ENCODE results near the gene LINS1. TPM values are rescaled to one million over a fixed set of nuclear protein-coding genes. Genes with fewer than 3 reads are reported as not detected.

Gene LINS1
- total and polyA plus RNA-seq, 4 donors, result 7.1 to 19.2 (median 12.1) TPM

GRCh38 chr15:100638177-100638730, 36.3 kb upstream of the LINS1 start:
- Histone ChIP-seq H3K27me3 (ENCODE audit: control insufficient read depth in 1 of 2, insufficient read depth in 2 of 2, low read length in 1 of 2) (no peaks in the 10 kb centered on the region), H3K9me3 (ENCODE audit: control insufficient read depth, low read length) (no peaks in the 10 kb centered on the region), H3K36me3 (ENCODE audit: control insufficient read depth in 1 of 2, insufficient read depth in 2 of 2, low read length in 1 of 2) (no peaks in the 10 kb centered on the region), H3K4me3 (ENCODE audit: low read length in 2 of 2) (no peak overlapping the region), H3K27ac (ENCODE audit: low read depth in 1 of 2, low read length in 2 of 2) (no peak overlapping the region), H3K4me1 (ENCODE audit: control insufficient read depth in 1 of 2, insufficient read depth in 2 of 2, low read length in 2 of 2) (no peaks in the 10 kb centered on the region)
- DNase-seq, result no peak
- ATAC-seq (ENCODE audit: low FRiP score), result no peak
- intact Hi-C loops (cut with DNase I), result no loop called here
- 95 to 96% methylated on average over 11 of the region's 11 CpGs for WGBS, 2 donors

GRCh38 chr15:100635406-100636071, 33.6 kb upstream of the LINS1 start:
- H3K9me3 ChIP-seq (ENCODE audit: control insufficient read depth, low read length), result no peaks in the 10 kb centered on the region

GRCh38 chr15:100633763-100634075, 31.7 kb upstream of the LINS1 start:
- peaks cover 4 to 6% of the 10 kb centered on the region in 2 donors for H3K36me3 ChIP-seq (ENCODE audit: control insufficient read depth in 1 of 2, insufficient read depth in 2 of 2, low read length in 1 of 2)
- DNase-seq (no peak), ATAC-seq (ENCODE audit: low FRiP score) (no peak)
- 87 to 100% methylated on average over 1 of the region's 1 CpG for WGBS, 2 donors
- H3K4me1 ChIP-seq (ENCODE audit: control insufficient read depth in 1 of 2, insufficient read depth in 2 of 2, low read length in 2 of 2), result no peaks in the 10 kb centered on the region
- intact Hi-C loops (cut with DNase I), result no loop called here
- no peaks in the 10 kb centered on the region for H3K27me3 ChIP-seq (ENCODE audit: control insufficient read depth in 1 of 2, insufficient read depth in 2 of 2, low read length in 1 of 2)
- no peaks in the 10 kb centered on the region for H3K9me3 ChIP-seq (ENCODE audit: control insufficient read depth, low read length)
- H3K27ac ChIP-seq (ENCODE audit: low read depth in 1 of 2, low read length in 2 of 2), result no peak overlapping the region
- H3K4me3 ChIP-seq (ENCODE audit: low read length in 2 of 2), result no peak overlapping the region

More at GRCh38 chr15:100635406-100636071, 33.6 kb upstream of the LINS1 start:
- H3K4me1 ChIP-seq (ENCODE audit: control insufficient read depth in 1 of 2, insufficient read depth in 2 of 2, low read length in 2 of 2), result no peaks in the 10 kb centered on the region
- DNase-seq, result no peak
- no peak for ATAC-seq (ENCODE audit: low FRiP score)
- intact Hi-C loops (cut with DNase I), result no loop called here
- H3K36me3 ChIP-seq (ENCODE audit: control insufficient read depth in 1 of 2, insufficient read depth in 2 of 2, low read length in 1 of 2), result peaks cover 0 to 4% of the 10 kb centered on the region in 2 donors
- H3K4me3 ChIP-seq (ENCODE audit: low read length in 2 of 2), result no peak overlapping the region
- H3K27ac ChIP-seq (ENCODE audit: low read depth in 1 of 2, low read length in 2 of 2), result no peak overlapping the region
- 79 to 80% methylated on average over 11 of the region's 11 CpGs for WGBS, 2 donors
- no peaks in the 10 kb centered on the region for H3K27me3 ChIP-seq (ENCODE audit: control insufficient read depth in 1 of 2, insufficient read depth in 2 of 2, low read length in 1 of 2)

- no peak for ATAC-seq (ENCODE audit: low FRiP score)
- Histone ChIP-seq H3K4me1 (ENCODE audit: control insufficient read depth in 1 of 2, insufficient read depth in 2 of 2, low read length in 2 of 2) (no peaks in the 10 kb centered on the region), H3K36me3 (ENCODE audit: control insufficient read depth in 1 of 2, insufficient read depth in 2 of 2, low read length in 1 of 2) (peaks cover 4 to 6% of the 10 kb centered on the region in 2 donors), H3K27me3 (ENCODE audit: control insufficient read depth in 1 of 2, insufficient read depth in 2 of 2, low read length in 1 of 2) (no peaks in the 10 kb centered on the region), H3K27ac (ENCODE audit: low read depth in 1 of 2, low read length in 2 of 2) (no peak overlapping the region), H3K4me3 (ENCODE audit: low read length in 2 of 2) (no peak overlapping the region), H3K9me3 (ENCODE audit: control insufficient read depth, low read length) (no peaks in the 10 kb centered on the region)
- WGBS, 2 donors, result 84 to 86% methylated on average over 10 of the region's 10 CpGs
- no peak for DNase-seq
- intact Hi-C loops (cut with DNase I), result no loop called here
Measured at GRCh38 chr15:100631831-100632230, 29.8 kb upstream of the LINS1 start.

GRCh38 chr15:100628746-100629145, 26.8 kb upstream of the LINS1 start:
- Histone ChIP-seq H3K9me3 (ENCODE audit: control insufficient read depth, low read length) (no peaks in the 10 kb centered on the region), H3K4me1 (ENCODE audit: control insufficient read depth in 1 of 2, insufficient read depth in 2 of 2, low read length in 2 of 2) (no peaks in the 10 kb centered on the region), H3K27me3 (ENCODE audit: control insufficient read depth in 1 of 2, insufficient read depth in 2 of 2, low read length in 1 of 2) (no peaks in the 10 kb centered on the region), H3K36me3 (ENCODE audit: control insufficient read depth in 1 of 2, insufficient read depth in 2 of 2, low read length in 1 of 2) (peaks cover 4 to 6% of the 10 kb centered on the region in 2 donors), H3K4me3 (ENCODE audit: low read length in 2 of 2) (no peak overlapping the region), H3K27ac (ENCODE audit: low read depth in 1 of 2, low read length in 2 of 2) (no peak overlapping the region)
- 55 to 63% methylated on average over 3 of the region's 3 CpGs for WGBS, 2 donors
- ATAC-seq (ENCODE audit: low FRiP score), result no peak
- intact Hi-C loops (cut with DNase I), result loop anchor here (1.0 to 2.0 kb wide), 3 partner anchors 245 to 378 kb away; no protein-coding TSS in a partner anchor
- DNase-seq, result no peak

GRCh38 chr15:100627789-100628395, 25.9 kb upstream of the LINS1 start:
- Histone ChIP-seq H3K4me1 (ENCODE audit: control insufficient read depth in 1 of 2, insufficient read depth in 2 of 2, low read length in 2 of 2) (no peaks in the 10 kb centered on the region), H3K9me3 (ENCODE audit: control insufficient read depth, low read length) (no peaks in the 10 kb centered on the region), H3K4me3 (ENCODE audit: low read length in 2 of 2) (no peak overlapping the region), H3K27ac (ENCODE audit: low read depth in 1 of 2, low read length in 2 of 2) (no peak overlapping the region), H3K27me3 (ENCODE audit: control insufficient read depth in 1 of 2, insufficient read depth in 2 of 2, low read length in 1 of 2) (no peaks in the 10 kb centered on the region), H3K36me3 (ENCODE audit: control insufficient read depth in 1 of 2, insufficient read depth in 2 of 2, low read length in 1 of 2) (peaks cover 4 to 6% of the 10 kb centered on the region in 2 donors)
- WGBS, 2 donors, result 28 to 37% methylated on average over 6 of the region's 6 CpGs
- intact Hi-C loops (cut with DNase I), result loop anchor here (1.0 to 2.0 kb wide), 4 partner anchors 245 to 379 kb away; no protein-coding TSS in a partner anchor
- peak in 1 of 2 donors; percentile 53 for DNase-seq
- peak; percentile 90 for ATAC-seq (ENCODE audit: low FRiP score)

- intact Hi-C loops (cut with DNase I), result no loop called here
- no peak for DNase-seq
Measured at GRCh38 chr15:100623301-100623700, 21.3 kb upstream of the LINS1 start.

GRCh38 chr15:100616700-100617099, 14.7 kb upstream of the LINS1 start:
- H3K4me3 ChIP-seq (ENCODE audit: low read length in 2 of 2), result no peak overlapping the region
- ATAC-seq (ENCODE audit: low FRiP score), result no peak
- H3K27ac ChIP-seq (ENCODE audit: low read depth in 1 of 2, low read length in 2 of 2), result no peak overlapping the region
- H3K4me1 ChIP-seq (ENCODE audit: control insufficient read depth in 1 of 2, insufficient read depth in 2 of 2, low read length in 2 of 2), result no peaks in the 10 kb centered on the region
- peaks cover 1 to 3% of the 10 kb centered on the region in 2 donors for H3K36me3 ChIP-seq (ENCODE audit: control insufficient read depth in 1 of 2, insufficient read depth in 2 of 2, low read length in 1 of 2)
- H3K27me3 ChIP-seq (ENCODE audit: control insufficient read depth in 1 of 2, insufficient read depth in 2 of 2, low read length in 1 of 2), result no peaks in the 10 kb centered on the region
- H3K9me3 ChIP-seq (ENCODE audit: control insufficient read depth, low read length), result no peaks in the 10 kb centered on the region
- no peak for DNase-seq
- 90 to 92% methylated on average over 2 of the region's 2 CpGs for WGBS, 2 donors
- intact Hi-C loops (cut with DNase I), result no loop called here

More at GRCh38 chr15:100623301-100623700, 21.3 kb upstream of the LINS1 start:
- 78 to 81% methylated on average over 5 of the region's 5 CpGs for WGBS, 2 donors
- Histone ChIP-seq H3K27ac (ENCODE audit: low read depth in 1 of 2, low read length in 2 of 2) (no peak overlapping the region), H3K4me3 (ENCODE audit: low read length in 2 of 2) (no peak overlapping the region), H3K9me3 (ENCODE audit: control insufficient read depth, low read length) (no peaks in the 10 kb centered on the region), H3K36me3 (ENCODE audit: control insufficient read depth in 1 of 2, insufficient read depth in 2 of 2, low read length in 1 of 2) (no peaks in the 10 kb centered on the region), H3K27me3 (ENCODE audit: control insufficient read depth in 1 of 2, insufficient read depth in 2 of 2, low read length in 1 of 2) (no peaks in the 10 kb centered on the region), H3K4me1 (ENCODE audit: control insufficient read depth in 1 of 2, insufficient read depth in 2 of 2, low read length in 2 of 2) (no peaks in the 10 kb centered on the region)
- no peak for ATAC-seq (ENCODE audit: low FRiP score)

GRCh38 chr15:100615801-100616200, 13.8 kb upstream of the LINS1 start:
- no peaks in the 10 kb centered on the region for H3K27me3 ChIP-seq (ENCODE audit: control insufficient read depth in 1 of 2, insufficient read depth in 2 of 2, low read length in 1 of 2)
- H3K27ac ChIP-seq (ENCODE audit: low read depth in 1 of 2, low read length in 2 of 2), result no peak overlapping the region
- no peak overlapping the region for H3K4me3 ChIP-seq (ENCODE audit: low read length in 2 of 2)
- no peak for ATAC-seq (ENCODE audit: low FRiP score)
- H3K4me1 ChIP-seq (ENCODE audit: control insufficient read depth in 1 of 2, insufficient read depth in 2 of 2, low read length in 2 of 2), result no peaks in the 10 kb centered on the region
- intact Hi-C loops (cut with DNase I), result no loop called here
- WGBS, 2 donors, result 18% methylated on average over 5 of the region's 5 CpGs
- no peaks in the 10 kb centered on the region for H3K9me3 ChIP-seq (ENCODE audit: control insufficient read depth, low read length)
- H3K36me3 ChIP-seq (ENCODE audit: control insufficient read depth in 1 of 2, insufficient read depth in 2 of 2, low read length in 1 of 2), result peaks cover 3% of the 10 kb centered on the region in 2 donors
- DNase-seq, result no peak

Measured in aorta (tissue), 5 donors.